Activated CD4-positive, alpha-beta T cell treated with anti-CD3 and anti-CD28 coated beads, Interleukin-2, amount 50 U/mL, for 4 hours (primary cell): ENCODE data around the gene RALY.

Experiments
- DNase-seq, 2 experiments: peaks; one replicate each; pipeline ENCODE4 v3.0.0-alpha.2; 2020

The RALY gene

DNA sequence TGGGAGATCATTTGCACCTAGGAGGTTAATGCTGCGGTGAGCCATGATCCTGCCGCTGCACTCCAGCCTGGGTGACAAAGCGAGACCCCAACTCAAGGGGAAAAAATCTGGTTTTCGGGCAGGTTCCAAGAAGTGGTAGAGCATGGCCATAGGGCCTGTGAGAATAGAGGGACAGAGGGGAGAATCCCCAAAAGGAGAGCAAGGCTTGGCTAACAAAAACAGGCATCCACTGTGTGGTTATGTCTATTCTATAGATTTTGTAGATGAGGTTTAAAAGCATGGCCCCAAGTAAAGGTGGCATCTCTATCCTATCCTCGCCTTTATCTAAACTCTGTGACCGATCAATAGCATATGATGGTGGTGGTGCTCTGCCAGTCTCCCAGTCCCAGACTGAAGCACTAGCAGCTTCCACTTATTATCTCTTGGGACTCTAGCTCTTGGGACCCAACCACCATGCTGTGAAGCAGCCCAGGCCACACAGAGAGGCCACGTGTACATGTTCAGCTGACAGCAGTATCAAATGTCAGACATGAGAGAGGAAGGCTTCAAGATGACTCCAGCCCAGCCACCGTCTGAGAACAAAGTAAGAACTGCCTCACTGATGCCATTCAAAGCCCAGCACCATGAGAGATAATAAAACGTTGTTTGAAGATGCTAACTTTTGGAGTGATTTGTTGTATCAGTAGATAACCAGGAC is 90.7 kb downstream of the RALY start:
- no peak for DNase-seq

GRCh38 chr20:34085544-34086040 is 91.9 kb downstream of the RALY start:
- DNase-seq = no peak

- no peak for DNase-seq
These were observed 94.8 kb downstream of the RALY start for GRCh38 chr20:34088305-34089174.

GRCh38 chr20:34089175-34089479 is 95.4 kb downstream of the RALY start:
- DNase-seq = no peak

DNA sequence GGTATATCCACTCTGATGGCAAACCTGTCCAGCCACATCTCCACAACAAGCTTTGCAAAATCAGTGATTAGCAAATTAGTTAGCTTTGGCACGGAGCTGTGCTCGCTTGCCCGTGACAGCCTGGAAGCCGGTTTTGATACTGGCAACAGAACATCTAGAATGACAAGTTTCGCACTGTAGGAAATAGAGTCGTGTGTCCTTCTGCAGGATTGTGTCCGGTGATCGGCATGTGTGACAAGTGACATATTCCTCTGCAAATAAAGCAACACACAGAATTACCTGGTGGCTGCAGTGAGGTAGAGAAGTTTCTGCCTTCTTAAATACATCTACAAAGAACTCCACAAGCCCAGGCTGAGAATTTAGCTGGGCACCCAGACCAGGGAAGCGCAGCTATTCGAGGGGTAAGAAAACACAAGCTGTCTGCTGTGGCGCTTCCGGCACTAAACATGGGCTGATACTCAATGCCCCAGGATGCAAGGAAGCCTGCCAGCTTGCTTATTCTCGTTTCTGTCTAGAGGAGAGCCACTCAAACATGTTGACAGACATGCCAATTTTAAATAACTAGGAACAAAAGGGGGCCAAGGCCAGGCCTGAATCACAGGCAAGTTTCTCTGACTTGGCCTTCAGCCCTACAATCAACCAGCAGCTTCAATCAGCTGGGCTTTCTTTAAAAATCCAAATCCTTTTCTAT is 96.1 kb downstream of the RALY start:
- DNase-seq = no peak

GRCh38 chr20:34090645-34091044 is 96.9 kb downstream of the RALY start:
- no peak for DNase-seq

GRCh38 chr20:34091637-34092200 is 98.0 kb downstream of the RALY start:
- DNase-seq = no peak

GRCh38 chr20:34093895-34094294 is 100.2 kb downstream of the RALY start:
- DNase-seq = no peak

DNA sequence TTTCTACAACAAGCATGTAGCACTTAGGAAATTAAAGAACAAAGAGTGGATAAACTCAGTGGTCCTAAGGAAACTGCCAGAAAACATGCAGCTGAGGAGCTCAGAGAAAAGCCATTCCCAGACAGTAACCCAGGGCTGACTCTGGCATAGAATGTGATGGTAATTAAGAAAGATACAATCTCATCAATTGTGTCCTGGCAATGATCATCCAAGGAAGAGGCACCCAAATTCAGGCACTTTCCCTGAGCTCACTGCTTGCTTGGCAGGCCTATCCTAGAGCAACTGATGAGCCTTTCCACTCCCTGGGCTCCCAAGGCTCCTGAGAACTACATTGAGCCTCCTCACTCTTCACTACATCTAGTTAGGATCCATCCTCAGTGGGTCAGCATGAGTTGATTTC is 102.1 kb downstream of the RALY start:
- no peak for DNase-seq

DNA sequence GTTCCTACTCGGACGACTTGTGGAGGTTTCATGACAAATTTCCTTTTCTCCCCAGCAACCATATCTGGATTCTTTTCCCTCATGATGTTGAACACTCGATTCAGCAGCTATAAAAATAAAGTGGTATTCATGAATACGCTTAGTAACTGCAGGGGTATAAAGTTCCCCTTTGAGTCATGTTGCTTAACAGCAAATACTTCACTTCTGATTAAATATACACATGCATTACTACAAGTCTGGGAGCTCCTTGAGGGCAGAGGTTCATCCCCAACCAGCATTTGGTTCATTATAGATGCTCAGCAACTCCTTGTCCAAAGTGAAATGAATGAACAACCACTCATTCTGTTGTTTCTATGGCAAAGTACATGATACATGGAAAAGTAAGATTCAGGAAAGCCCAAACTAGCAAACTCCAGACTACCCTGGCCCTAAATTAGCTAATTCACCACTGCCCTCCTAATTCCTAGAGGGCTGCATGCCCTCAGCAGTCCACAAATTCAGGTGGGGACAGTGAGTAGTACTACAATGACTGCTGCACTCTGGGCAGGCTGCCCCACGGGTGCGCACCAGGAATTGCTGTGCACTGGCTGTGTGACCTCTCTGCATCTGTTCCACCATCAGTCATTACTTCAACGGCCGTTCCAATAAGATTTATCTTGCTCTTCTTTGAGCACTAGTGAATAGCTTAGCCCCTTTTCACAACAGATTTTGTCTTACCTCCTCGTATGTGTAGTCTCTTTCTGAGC is 103.2 kb downstream of the RALY start:
- DNase-seq = no peak

GRCh38 chr20:34098570-34098969 is 104.9 kb downstream of the RALY start:
- DNase-seq = no peak

DNA sequence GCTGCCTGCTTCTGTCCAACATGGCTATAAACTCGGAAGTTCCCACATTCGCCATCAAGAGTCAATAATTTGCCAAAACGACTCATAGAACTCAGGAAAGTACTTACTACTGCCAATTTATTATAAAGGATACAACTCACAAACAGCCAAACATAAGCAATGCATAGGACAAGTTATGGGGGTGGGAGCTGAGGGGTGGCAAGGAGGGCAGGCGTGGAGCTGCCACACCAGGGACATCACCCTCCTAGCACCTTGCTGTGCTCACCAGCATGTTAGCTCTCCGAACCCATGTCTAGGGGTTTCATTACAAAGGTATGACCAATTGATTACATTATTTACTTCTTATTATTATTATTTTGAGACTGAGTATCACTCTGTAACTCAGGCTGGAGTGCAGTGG is 106.0 kb downstream of the RALY start:
- DNase-seq = no peak

DNA sequence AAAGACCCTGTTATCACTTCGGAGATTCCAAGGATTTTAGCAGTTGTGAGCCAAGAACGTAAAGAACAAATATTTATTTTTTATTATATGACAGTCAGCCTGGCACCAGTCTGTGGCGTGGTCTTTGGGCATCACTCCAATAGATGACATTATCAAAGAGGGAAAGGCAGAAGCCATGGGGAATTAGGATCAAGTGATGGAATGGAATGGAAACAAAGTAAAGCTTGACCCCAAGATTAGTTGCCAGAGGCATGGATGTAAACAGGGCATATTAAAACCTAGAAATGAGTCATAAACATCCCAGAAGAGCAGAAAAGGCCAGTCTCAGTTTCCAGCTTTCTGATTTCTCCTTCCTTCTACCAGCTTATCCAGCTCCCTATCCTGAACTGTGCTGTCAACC is 106.9 kb downstream of the RALY start:
- no peak for DNase-seq

- no peak for DNase-seq
These were observed 108.6 kb downstream of the RALY start for GRCh38 chr20:34102342-34102741.

GRCh38 chr20:34104059-34104458 is 110.3 kb downstream of the RALY start:
- DNase-seq = no peak

- DNase-seq = no peak
These were observed 112.4 kb downstream of the RALY start for GRCh38 chr20:34105978-34106675.

DNA sequence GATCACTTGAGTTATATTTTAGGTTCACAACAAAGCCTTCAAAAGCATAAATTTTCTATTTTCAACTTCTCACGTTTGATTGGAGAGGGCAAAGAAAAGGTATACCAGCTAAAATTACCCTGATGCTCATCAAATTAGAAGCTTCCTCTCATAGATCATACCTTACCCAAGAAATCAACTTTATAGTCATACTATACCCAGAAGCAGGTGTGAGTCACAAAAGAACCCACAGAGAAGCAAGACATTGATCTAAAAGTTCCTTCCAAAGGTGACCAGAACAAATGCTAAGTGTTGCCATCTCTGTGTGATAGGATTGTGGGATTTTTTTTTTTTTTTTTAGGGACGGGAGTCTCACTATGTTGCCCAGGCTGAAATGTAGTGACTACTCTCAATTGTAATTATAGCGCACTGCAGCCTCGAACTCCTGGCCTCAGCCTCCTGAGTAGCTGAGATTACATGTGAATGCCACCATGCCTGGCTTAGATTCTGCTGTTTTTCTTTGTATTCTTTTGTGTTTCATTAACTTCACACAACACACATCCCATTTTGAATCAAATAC is 115.0 kb downstream of the RALY start:
- DNase-seq = no peak

DNA sequence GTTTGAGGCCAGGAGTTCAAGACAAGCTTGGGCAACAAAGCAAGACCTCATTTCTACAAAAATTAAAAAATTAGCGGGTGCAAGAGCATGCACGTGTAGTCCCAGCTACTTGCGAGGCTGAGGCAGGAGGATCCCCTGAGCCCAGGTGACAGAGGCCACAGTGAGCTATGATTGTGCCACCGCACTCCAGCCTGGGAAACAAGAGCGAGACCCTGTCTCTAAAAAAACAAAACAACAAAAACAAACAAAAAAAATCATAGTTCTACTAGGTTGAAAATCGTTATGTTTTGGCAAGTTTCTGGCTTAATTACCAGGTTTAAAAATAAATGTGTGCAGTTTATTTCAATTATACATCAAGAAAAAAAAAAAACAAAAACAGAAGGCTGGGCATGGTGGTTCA is 115.7 kb downstream of the RALY start:
- DNase-seq = no peak

GRCh38 chr20:34110025-34110744 is 116.5 kb downstream of the RALY start:
- no peak for DNase-seq

DNA sequence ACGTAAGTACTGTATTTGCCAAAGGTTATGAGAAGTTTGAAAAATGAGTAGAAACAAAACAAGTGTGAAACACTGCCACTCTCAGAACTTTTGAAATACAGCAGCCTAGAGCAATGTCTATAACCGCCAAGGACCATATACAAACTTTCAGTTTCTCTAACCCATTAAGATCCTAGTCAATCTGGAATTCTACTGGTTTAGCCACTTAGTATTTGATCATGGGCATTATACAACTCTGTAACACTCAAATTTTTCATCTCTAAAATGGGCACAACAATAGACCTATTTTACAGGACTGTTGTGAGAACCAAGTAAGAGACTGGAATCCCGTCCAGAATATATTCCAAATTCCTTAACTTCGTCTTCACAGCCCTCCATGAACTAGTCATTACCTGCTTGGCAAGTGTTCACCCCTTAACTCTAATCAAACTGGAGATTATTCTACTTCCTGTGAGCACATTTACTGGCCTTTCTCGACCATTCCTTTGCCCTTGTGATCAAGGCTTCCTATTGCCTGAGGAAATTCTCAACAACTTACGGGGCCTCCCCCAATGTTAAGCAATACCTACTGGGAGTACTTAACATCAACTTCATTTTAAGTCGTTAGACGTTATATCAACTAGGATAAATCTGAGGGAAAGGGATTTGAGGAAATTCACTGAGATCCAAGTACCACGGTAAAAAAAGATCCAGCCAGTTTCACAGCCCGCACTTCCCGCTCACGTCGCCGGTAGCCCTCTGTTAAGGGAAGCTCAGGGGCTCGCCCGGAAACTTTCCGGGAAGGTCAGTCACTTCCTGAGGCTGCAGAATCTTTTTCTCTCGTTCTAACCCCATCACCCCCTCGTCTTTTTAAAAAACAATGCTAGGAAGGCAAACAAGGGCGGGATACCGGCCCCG is 117.3 kb downstream of the RALY start:
- no peak for DNase-seq
